DMS79 treated with DMSO at 0.1 percent for 48 hours (cell line): ENCODE results near the gene JAGN1.
"Not testable (repeated sequence)": the region's sequence is repeated elsewhere in the genome, so short reads cannot be mapped to it uniquely, and the experiment has no call there.

Source experiments
- DNase-seq: peaks from one replicate; lab custom pipeline; 2025; lab: John Stamatoyannopoulos, UW

The JAGN1 gene

GRCh38 chr3:9918261-9919038 lies 28.0 kb downstream of the JAGN1 start:
- no peak for DNase-seq

- no peak for DNase-seq
Observed at GRCh38 chr3:9928158-9928557, 37.7 kb downstream of the JAGN1 start.

GRCh38 chr3:9930804-9931418 lies 40.5 kb downstream of the JAGN1 start:
- no peak for DNase-seq

DNA sequence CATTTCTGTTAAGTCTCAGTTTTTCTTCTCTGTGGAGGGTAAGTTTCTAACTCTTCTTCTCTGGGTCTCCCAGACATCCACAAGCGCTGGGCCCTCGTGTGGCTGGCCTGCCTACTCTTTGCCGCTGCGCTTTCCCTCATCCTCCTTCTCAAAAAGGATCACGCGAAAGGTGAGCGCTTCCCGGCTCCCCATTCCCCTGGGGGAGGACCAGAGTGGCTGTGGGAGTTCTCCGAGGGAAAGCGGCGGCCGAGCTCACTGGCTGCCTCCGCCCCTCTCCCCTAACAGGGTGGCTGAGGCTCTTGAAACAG lies 42.1 kb downstream of the JAGN1 start:
- no peak for DNase-seq

- peak; percentile 38 for DNase-seq
Observed at GRCh38 chr3:9932843-9933560, 42.6 kb downstream of the JAGN1 start.

- peak; percentile 66 for DNase-seq
Observed at GRCh38 chr3:9933561-9934234, 43.3 kb downstream of the JAGN1 start, which contains the start of gene CRELD1. TSS of gene CRELD1 (plus strand) at chr3:9933834. CDS start at chr3:9934439, 605 bp downstream.

GRCh38 chr3:9934235-9934621 lies 43.8 kb downstream of the JAGN1 start:
- no peak for DNase-seq

DNA sequence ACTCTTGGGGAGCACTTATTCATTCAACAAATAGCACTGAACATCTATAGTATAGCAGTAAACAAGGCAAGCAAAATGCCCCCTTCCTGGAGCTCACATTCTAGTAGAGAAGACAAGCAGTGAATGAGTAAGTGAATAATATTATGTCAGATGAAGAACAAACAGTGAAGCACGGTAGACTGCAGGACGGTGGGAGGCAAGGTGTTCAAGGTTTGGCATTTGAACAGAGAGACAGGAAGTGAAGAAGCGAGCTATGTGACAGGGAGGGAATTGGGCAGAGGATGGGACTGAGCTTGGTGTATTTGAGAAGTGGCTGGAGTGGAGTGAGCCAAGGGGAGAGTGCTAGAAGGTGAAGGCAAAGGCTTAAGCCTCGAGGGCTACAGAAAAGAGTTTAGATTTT lies 44.6 kb downstream of the JAGN1 start:
- DNase-seq, result no peak

DNA sequence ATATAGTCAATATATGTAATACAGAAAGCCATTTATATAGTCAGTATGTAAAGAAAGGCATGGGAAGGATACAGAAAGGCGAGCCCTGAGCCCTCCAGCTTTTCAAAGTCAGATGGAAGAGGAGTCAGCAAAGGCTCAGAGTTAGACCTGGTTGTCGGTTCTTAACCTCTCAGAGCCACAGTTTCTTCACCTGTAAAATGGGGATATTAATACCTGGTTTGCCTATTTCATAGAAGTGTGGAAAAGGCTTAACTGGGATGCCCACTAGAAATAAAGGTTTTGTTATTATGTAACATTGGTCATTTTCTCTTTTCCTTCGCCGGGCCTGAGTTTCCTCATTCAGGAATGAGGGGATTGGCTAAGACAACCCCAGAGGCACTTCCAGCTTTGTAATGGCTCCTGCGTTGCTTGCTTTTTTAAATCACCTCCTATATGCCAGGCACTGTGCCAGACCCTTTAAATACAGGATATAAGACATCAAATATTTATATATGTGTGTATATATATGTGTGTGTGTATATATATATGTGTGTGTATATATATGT lies 45.6 kb downstream of the JAGN1 start:
- no peak for DNase-seq

DNA sequence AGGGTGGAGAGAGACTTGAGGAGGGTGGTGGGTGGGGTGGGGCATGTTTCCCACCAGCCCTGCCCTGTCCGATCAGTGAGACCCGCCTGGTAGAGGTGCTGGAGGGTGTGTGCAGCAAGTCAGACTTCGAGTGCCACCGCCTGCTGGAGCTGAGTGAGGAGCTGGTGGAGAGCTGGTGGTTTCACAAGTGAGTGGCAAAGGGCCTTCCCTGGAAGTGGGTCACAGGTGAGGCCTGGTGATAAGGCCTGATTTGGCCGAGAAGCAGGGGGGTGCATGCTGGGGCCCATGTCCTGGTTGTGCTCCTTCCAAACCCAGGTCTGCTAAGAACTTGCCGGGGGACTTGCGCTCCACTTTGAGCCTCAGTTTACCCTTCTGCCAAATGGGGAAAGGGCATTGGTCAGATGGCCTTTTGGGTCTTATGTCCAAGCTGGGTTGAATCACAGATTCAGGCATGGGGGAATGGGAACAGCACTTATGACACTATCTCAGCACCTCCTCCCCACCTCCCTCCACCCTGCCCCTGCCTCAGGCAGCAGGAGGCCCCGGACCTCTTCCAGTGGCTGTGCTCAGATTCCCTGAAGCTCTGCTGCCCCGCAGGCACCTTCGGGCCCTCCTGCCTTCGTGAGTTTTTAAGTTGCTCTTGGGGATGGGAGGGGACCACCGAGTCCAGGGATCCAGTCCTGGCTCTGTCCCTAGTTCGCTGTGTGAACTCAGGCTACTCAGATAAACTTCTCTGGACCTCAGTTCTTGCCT lies 47.3 kb downstream of the JAGN1 start:
- DNase-seq, result no peak

- no peak for DNase-seq
Observed at GRCh38 chr3:9938966-9939365, 48.6 kb downstream of the JAGN1 start.

DNA sequence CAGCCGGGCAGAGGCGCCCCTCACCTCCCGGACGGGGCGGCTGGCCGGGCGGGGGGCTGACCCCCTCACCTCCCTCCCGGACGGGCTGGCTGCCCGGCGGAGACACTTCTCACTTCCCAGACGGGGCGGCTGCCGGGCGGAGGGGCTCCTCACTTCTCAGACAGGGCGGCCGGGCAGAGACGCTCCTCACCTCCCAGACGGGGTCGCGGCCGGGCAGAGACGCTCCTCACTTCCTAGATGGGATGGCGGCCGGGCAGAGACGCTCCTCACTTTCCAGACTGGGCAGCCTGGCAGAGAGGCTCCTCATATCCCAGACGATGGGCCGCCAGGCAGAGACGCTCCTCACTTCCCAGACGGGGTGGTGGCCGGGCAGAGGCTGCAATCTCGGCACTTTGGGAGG lies 49.5 kb downstream of the JAGN1 start:
- DNase-seq, result not testable (repeated sequence)

- no peak for DNase-seq
Observed at GRCh38 chr3:9940746-9941145, 50.3 kb downstream of the JAGN1 start.

- no peak for DNase-seq
Observed at GRCh38 chr3:9942164-9942563, 51.8 kb downstream of the JAGN1 start.

DNA sequence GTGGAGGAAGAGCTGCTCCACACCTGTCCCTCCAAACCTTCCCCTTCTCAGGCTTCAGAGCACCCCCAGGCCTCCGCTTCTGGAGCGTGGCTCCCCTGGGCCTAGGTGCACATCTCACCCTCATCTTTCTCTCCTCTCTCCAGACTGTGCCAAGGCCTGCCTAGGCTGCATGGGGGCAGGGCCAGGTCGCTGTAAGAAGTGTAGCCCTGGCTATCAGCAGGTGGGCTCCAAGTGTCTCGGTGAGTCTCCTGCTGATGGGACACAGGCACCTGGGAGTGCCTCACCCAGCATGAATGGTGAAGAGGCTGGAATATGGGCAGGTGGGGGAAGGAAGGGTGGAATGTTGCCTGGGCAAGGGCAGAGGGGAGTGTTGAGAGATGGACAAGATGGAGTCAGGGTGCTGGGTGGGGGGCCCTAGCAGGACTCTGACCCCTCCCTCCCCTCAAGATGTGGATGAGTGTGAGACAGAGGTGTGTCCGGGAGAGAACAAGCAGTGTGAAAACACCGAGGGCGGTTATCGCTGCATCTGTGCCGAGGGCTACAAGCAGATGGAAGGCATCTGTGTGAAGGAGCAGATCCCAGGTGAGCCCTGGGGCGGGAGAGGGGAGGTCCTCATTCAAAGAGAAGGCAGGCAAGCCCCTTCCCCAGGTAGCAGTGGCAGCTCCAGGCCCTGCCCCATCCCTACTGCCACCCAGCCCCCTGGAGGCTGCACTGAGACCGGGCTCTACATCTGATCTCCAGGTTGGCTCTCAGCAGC lies 52.7 kb downstream of the JAGN1 start:
- no peak for DNase-seq
